Hepatocyte (in vitro differentiated cells): Measurements from ENCODE around the gene BEX3. TPM values are rescaled to one million over a fixed set of nuclear protein-coding genes. Genes with fewer than 3 reads are reported as not detected.

Source experiments
- DNase-seq: peaks from one replicate; pipeline ENCODE4 v3.0.0-alpha.2; 2016; ENCODE audit warnings: low spot score
- H2AFZ ChIP-seq: fragments of 200-600 bp; sonication (generic); 2 replicates; pipeline ENCODE4 v1.6.0; 2016; ENCODE audit warnings: antibody characterized with exemption, mild to moderate bottlenecking
- H3K27ac ChIP-seq: fragments of 200-600 bp; sonication (generic); 2 replicates; pipeline ENCODE4 v1.5.1; 2016; ENCODE audit warnings: mild to moderate bottlenecking
- H3K27me3 ChIP-seq: fragments of 200-600 bp; sonication (generic); 2 replicates; pipeline ENCODE4 v1.6.1; 2016
- H3K36me3 ChIP-seq: fragments of 200-600 bp; sonication (generic); replicated peaks from 2 replicates; pipeline ENCODE4 v1.5.1; 2016; ENCODE audit warnings: low read depth; ENCODE audit not compliant: insufficient read depth
- H3K4me1 ChIP-seq: fragments of 200-600 bp; sonication (generic); 2 replicates; pipeline ENCODE4 v1.5.1; 2016; ENCODE audit warnings: mild to moderate bottlenecking, moderate library complexity; ENCODE audit not compliant: insufficient read depth
- H3K4me2 ChIP-seq: fragments of 200-600 bp; sonication (generic); 2 replicates; pipeline ENCODE4 v1.6.0; 2016
- H3K4me3 ChIP-seq: fragments of 200-600 bp; sonication (generic); 2 replicates; pipeline ENCODE4 v1.5.1; 2016; ENCODE audit warnings: mild to moderate bottlenecking
- H3K79me2 ChIP-seq: fragments of 200-600 bp; sonication (generic); 2 replicates; pipeline ENCODE4 v1.6.0; 2017; ENCODE audit warnings: mild to moderate bottlenecking
- H3K9me2 ChIP-seq: fragments of 200-600 bp; sonication (generic); replicated peaks from 2 replicates; pipeline ENCODE4 v1.6.0; 2017; ENCODE audit warnings: mild to moderate bottlenecking; ENCODE audit not compliant: insufficient read depth
- H3K9me3 ChIP-seq: fragments of 200-600 bp; sonication (generic); 2 replicates; pipeline ENCODE4 v1.5.1; 2016; ENCODE audit warnings: low read depth, mild to moderate bottlenecking
- H4K20me1 ChIP-seq: fragments of 200-600 bp; sonication (generic); 2 replicates; pipeline ENCODE4 v1.6.0; 2016; ENCODE audit warnings: mild to moderate bottlenecking; ENCODE audit not compliant: insufficient read depth, poor library complexity, severe bottlenecking
- EZH2 ChIP-seq: fragments of 200-600 bp; sonication (generic); IDR thresholded peaks from 2 replicates; pipeline ENCODE4 v1.6.1; 2016; ENCODE audit warnings: antibody characterized with exemption, mild to moderate bottlenecking, borderline replicate concordance
- EZH2phosphoT487 ChIP-seq: fragments of 200-600 bp; sonication (generic); IDR thresholded peaks from one replicate; pipeline ENCODE4 v1.6.1; 2018; ENCODE audit warnings: antibody characterized with exemption, mild to moderate bottlenecking, low read depth, moderate library complexity; ENCODE audit not compliant: unreplicated experiment, severe bottlenecking
- WGBS: methylation state at CpG from one replicate; pipeline ENCODE4 v1.1.6; 2016; ENCODE audit warnings: low lambda C conversion rate; ENCODE audit errors: missing lambda C conversion rate; 5-methylcytosine and 5-hydroxymethylcytosine counted together
- polyA plus RNA-seq: library from polyadenylated mRNA; unstranded; fragments of >200 nt; fragmentation: Nextera tagmentation; extraction: Ambion mirVana; gene quantifications from 2 replicates; pipeline ENCODE4 v1.2.1, GENCODE V29; 2016
- total RNA-seq: library from RNA; depleted of rRNA; stranded (reverse); fragments of >200 nt; gene quantifications from 2 replicates; pipeline ENCODE4 v1.2.3, GENCODE V29; 2014
- TF ChIP-seq, protein P1 (sequence below): fragments of 200-600 bp; sonication (generic); IDR thresholded peaks from 2 replicates; pipeline ENCODE4 v1.5.1; 2016; ENCODE audit warnings: antibody characterized with exemption, mild to moderate bottlenecking; ENCODE audit not compliant: poor library complexity

BEX3 gene
- total and polyA plus RNA-seq, 2 experiments from 2014 or later = 271 to 506 TPM

- Histone ChIP-seq H3K9me3 (no peaks in the 10 kb centered on the region), H3K4me3 (no peak overlapping the region), H2AFZ (no peak overlapping the region), H4K20me1 (no peaks in the 10 kb centered on the region), H3K27me3 (no peaks in the 10 kb centered on the region), H3K4me1 (no peaks in the 10 kb centered on the region), H3K9me2 (no peaks in the 10 kb centered on the region), H3K4me2 (no peak overlapping the region), H3K27ac (no peak overlapping the region), H3K36me3 (no peaks in the 10 kb centered on the region), H3K79me2 (no peaks in the 10 kb centered on the region)
- WGBS = 83% methylated on average over 5 of the region's 5 CpGs
- TF ChIP-seq EZH2phosphoT487 = no peak
- TF ChIP-seq EZH2 = no peak
- TF ChIP-seq, protein P1, sequence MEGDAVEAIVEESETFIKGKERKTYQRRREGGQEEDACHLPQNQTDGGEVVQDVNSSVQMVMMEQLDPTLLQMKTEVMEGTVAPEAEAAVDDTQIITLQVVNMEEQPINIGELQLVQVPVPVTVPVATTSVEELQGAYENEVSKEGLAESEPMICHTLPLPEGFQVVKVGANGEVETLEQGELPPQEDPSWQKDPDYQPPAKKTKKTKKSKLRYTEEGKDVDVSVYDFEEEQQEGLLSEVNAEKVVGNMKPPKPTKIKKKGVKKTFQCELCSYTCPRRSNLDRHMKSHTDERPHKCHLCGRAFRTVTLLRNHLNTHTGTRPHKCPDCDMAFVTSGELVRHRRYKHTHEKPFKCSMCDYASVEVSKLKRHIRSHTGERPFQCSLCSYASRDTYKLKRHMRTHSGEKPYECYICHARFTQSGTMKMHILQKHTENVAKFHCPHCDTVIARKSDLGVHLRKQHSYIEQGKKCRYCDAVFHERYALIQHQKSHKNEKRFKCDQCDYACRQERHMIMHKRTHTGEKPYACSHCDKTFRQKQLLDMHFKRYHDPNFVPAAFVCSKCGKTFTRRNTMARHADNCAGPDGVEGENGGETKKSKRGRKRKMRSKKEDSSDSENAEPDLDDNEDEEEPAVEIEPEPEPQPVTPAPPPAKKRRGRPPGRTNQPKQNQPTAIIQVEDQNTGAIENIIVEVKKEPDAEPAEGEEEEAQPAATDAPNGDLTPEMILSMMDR = no peak
- no peak for DNase-seq
Measured at GRCh38 chrX:103396186-103396585, 19.8 kb downstream of the BEX3 start.

DNA sequence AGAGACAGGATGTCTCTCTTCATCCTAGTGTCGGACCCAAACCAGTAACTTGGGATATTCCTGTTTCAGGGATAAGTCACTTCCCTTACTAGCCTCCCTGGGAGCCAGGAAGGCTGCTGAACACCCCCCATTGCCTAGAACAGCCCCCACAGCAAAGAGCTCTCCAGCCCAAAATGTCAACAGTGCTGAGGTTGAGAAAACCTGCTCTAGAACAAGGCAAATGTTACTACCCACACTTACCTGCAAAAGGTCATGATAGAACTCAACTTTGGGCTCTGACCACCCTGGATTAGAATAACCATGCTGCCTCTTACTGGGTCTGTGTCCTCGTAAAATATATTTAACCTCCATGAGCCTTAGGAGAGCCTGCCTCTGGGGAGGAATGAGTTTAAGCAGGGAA lies 20.3 kb downstream of the BEX3 start:
- Histone ChIP-seq H3K4me2 (no peak overlapping the region), H3K9me2 (no peaks in the 10 kb centered on the region), H3K27me3 (no peaks in the 10 kb centered on the region), H3K79me2 (no peaks in the 10 kb centered on the region), H3K4me1 (no peaks in the 10 kb centered on the region), H3K27ac (no peak overlapping the region), H4K20me1 (no peaks in the 10 kb centered on the region), H2AFZ (no peak overlapping the region), H3K4me3 (no peak overlapping the region), H3K9me3 (no peaks in the 10 kb centered on the region), H3K36me3 (no peaks in the 10 kb centered on the region)
- TF ChIP-seq, protein P1 = no peak
- TF ChIP-seq EZH2phosphoT487 (no peak), EZH2 (no peak)
- 69% methylated on average over 2 of the region's 2 CpGs for WGBS
- DNase-seq = no peak

GRCh38 chrX:103397707-103398106 lies 21.4 kb downstream of the BEX3 start:
- Histone ChIP-seq H3K4me2 (no peak overlapping the region), H3K9me3 (no peaks in the 10 kb centered on the region), H3K4me3 (no peak overlapping the region), H3K36me3 (no peaks in the 10 kb centered on the region), H3K9me2 (no peaks in the 10 kb centered on the region), H3K4me1 (no peaks in the 10 kb centered on the region), H3K27ac (no peak overlapping the region), H4K20me1 (no peaks in the 10 kb centered on the region), H3K79me2 (no peaks in the 10 kb centered on the region), H3K27me3 (no peaks in the 10 kb centered on the region), H2AFZ (no peak overlapping the region)
- 75% methylated on average over 4 of the region's 4 CpGs for WGBS
- no peak for DNase-seq
- TF ChIP-seq, protein P1 = no peak
- TF ChIP-seq EZH2 (no peak), EZH2phosphoT487 (no peak)

DNA sequence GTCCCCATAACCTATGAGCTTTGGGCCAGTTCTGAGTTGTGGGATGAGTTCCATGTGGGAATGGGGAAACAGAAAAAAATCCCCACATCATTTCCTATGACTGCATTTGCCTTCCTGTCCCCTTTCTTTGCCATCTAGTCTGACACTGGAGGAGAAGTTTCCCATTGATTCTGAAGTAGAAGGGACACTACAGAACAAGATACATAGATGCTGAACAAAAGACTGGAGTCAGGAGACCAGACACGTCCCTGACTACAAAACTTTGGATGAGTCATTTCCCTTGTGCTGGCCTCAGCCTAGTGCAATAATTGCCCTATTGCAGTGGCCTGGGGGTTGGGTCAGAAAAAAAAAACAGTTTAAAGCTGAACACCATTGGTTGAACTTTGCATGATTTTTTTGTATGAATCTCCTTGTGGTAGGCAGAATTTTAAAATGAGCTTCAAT lies 22.1 kb downstream of the BEX3 start:
- H3K9me2 ChIP-seq = no peaks in the 10 kb centered on the region
- no peak overlapping the region for H2AFZ ChIP-seq
- no peaks in the 10 kb centered on the region for H3K27me3 ChIP-seq
- H3K4me2 ChIP-seq = no peak overlapping the region
- no peak overlapping the region for H3K27ac ChIP-seq
- no peaks in the 10 kb centered on the region for H4K20me1 ChIP-seq
- no peaks in the 10 kb centered on the region for H3K9me3 ChIP-seq
- no peak overlapping the region for H3K4me3 ChIP-seq
- H3K4me1 ChIP-seq = no peaks in the 10 kb centered on the region
- TF ChIP-seq, protein P1 = no peak
- TF ChIP-seq EZH2phosphoT487 (no peak), EZH2 (no peak)
- peak; percentile 24 for DNase-seq
- no peaks in the 10 kb centered on the region for H3K79me2 ChIP-seq
- H3K36me3 ChIP-seq = no peaks in the 10 kb centered on the region
- WGBS = 17% methylated on average over 1 of the region's 1 CpG
